MM.1S (cell line): ENCODE measurements around the gene PTPN3.

Experiments
- CTCF ChIP-seq: fragments of 300-600 bp; sonication (generic); IDR thresholded peaks from 2 replicates; pipeline ENCODE4 v1.5.1; 2016; ENCODE audit warnings: antibody characterized with exemption, low read length, mixed read lengths
- EZH2 ChIP-seq: fragments of 300-600 bp; sonication (generic); optimal IDR thresholded peaks from 2 replicates; pipeline ENCODE3; 2017; ENCODE audit warnings: low read depth, mild to moderate bottlenecking, antibody characterized with exemption, low read length, mixed read lengths

- no peak for TF ChIP-seq EZH2
- TF ChIP-seq CTCF, result no peak
These were observed 119.8 kb downstream of the PTPN3 start for GRCh38 chr9:109378316-109378715.
